Hippocampal formation (tissue), 2 donors: Measurements from ENCODE around the gene FXN.
"Not testable (repeated sequence)": the region's sequence is repeated elsewhere in the genome, so short reads cannot be mapped to it uniquely, and the experiment has no call there.

ENCODE experiments used
- DNase-seq, 2 donors: peaks; one replicate each; lab custom pipeline; 2025; lab: John Stamatoyannopoulos, UW

Gene FXN

DNA sequence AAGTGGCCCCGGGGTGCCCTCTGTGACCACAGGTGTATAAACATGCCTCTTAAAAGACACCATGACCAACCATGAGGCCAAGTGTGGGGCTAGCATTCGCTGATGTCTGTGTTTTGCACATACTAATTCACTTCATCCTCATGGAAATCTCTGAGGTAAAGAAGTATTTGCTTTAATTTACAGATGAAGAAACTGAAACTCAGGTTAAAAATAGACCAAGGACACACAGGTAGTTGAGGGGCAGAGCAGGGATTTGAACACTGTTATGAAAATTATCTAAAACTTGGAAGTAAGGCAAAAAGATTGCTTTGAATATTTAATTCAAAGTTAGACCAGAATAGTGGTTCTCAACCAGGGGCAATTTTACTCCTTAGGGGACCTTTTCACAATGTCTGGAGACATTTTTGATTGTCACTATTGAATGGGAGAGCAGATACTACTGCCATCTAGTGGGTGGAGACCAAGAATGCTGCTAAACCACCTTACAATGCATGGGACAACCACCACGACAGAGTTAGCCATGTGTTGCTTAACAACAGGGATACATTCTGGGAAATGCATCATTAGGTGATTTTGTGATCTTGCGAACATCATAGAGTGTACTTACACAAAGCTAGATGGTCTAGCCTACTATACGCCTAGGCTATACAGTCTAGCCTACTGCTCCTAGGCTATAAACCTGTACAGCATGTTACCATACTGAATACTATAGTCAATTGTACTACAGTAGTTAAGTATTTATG is 8.0 kb upstream of the FXN start:
- peak in 1 of 2 donors; percentile 60 for DNase-seq

DNA sequence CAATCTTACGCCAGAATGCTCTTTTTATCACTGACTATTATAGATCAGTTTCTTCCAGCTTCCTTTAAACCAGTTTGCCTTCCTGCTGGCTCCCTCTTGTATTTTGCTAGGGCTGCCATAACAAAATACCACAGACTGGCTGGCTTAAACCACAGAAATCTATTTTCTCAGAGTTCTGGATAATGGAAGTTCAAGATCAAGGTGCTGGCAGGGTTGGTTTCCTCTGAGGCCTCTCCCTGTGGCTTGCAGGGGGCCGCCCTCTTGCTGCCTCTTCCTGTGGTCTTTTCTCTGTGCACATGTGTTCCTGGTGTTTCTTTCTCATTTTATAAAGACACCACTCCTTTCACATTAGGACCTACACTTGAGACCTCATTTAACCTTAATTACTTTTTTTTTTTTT is 6.8 kb upstream of the FXN start:
- DNase-seq = no peak

DNA sequence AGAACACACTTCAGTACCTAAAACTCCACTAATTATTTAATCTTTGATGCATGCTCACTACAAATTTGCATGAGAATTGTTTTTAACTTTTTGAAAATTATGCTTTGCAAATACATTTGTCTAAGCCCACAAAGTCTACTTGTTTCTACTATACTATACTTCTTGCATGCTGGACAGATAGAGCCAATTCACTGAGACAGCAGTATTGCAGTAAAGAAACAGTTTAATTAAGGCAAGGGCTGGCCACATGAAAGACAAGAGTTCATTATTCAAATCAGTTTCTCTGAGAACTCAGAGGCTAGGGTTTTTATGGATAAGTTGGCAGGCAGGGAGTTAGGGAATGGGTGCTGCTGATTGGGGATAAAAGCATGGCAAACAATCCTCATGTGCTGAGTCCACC is 6.0 kb upstream of the FXN start:
- no peak for DNase-seq

DNA sequence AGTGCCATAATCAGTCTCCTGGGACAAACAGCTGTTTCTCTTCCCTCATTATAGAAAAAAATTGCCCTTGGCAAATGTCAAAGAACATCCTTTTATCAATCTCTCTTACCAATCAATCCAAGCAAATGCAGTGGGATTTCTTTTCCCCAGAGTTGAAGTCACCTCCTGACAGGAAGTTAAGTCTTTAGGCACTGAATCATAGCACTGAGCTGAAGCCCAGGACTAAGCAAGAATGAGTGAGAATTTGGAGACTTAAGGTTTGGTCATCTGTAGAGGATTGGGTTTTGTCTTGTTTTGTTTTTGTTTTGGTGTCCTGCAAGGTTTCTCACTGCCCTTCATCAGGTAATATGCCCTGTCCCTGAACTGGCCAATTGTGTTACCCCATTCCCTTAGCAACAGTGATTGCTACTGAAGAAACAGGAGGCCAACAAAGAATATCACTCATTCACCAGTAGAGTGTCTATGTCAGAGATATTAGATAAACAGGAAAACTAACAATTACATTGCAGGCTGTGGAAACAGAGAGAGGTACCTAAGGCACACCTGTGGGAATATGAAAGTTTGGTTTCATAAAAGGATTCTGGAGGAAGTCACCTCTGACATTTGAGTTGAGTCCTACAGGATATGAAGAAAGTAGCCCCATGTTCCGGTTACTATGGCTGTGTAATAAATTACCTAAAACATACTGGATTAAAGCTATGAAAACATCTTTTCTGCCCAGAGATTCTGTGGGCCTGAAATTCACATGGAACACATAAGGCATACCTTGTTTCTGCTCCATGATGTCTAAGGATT is 4.5 kb upstream of the FXN start:
- DNase-seq = no peak

DNA sequence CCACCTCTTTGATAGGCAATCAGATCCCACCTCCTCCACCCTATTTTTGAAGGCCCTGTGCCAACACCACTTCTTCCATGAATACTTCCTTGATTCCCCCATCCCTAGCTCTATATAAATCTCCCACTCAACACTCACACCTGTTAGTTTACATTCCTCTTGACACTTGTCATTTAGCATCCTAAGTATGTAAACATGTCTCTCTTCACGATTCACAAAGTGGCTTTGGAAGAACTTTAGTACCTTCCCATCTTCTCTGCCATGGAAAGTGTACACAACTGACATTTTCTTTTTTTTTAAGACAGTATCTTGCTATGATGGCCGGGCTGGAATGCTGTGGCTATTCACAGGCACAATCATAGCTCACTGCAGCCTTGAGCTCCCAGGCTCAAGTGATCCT is 1.5 kb upstream of the FXN start:
- no peak for DNase-seq

DNA sequence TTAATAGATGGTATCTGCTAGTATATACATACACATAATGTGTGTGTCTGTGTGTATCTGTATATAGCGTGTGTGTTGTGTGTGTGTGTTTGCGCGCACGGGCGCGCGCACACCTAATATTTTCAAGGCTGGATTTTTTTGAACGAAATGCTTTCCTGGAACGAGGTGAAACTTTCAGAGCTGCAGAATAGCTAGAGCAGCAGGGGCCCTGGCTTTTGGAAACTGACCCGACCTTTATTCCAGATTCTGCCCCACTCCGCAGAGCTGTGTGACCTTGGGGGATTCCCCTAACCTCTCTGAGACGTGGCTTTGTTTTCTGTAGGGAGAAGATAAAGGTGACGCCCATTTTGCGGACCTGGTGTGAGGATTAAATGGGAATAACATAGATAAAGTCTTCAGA is 757 bp downstream of the FXN start:
- no peak for DNase-seq

DNA sequence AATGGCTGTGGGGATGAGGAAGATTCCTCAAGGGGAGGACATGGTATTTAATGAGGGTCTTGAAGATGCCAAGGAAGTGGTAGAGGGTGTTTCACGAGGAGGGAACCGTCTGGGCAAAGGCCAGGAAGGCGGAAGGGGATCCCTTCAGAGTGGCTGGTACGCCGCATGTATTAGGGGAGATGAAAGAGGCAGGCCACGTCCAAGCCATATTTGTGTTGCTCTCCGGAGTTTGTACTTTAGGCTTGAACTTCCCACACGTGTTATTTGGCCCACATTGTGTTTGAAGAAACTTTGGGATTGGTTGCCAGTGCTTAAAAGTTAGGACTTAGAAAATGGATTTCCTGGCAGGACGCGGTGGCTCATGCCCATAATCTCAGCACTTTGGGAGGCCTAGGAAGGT is 1.2 kb downstream of the FXN start:
- DNase-seq = no peak

DNA sequence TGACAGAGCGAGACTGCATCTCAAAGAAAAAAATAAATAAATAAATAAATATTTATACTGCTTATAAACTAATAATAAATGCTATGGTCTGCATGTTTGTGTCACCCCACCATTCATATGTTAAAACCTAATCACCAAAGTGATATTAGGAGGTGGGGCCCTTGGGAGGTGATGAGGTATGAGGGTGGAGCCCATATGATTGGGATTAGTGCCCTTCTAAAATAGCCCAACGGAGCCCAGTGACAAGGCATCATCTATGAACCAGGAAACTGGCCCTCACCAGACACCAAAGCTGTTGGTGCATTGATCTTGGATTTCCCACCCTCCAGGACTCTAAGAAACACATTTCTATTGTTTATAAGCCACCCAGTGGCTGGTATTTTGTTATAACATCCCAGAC is 5.1 kb downstream of the FXN start:
- DNase-seq = no peak

DNA sequence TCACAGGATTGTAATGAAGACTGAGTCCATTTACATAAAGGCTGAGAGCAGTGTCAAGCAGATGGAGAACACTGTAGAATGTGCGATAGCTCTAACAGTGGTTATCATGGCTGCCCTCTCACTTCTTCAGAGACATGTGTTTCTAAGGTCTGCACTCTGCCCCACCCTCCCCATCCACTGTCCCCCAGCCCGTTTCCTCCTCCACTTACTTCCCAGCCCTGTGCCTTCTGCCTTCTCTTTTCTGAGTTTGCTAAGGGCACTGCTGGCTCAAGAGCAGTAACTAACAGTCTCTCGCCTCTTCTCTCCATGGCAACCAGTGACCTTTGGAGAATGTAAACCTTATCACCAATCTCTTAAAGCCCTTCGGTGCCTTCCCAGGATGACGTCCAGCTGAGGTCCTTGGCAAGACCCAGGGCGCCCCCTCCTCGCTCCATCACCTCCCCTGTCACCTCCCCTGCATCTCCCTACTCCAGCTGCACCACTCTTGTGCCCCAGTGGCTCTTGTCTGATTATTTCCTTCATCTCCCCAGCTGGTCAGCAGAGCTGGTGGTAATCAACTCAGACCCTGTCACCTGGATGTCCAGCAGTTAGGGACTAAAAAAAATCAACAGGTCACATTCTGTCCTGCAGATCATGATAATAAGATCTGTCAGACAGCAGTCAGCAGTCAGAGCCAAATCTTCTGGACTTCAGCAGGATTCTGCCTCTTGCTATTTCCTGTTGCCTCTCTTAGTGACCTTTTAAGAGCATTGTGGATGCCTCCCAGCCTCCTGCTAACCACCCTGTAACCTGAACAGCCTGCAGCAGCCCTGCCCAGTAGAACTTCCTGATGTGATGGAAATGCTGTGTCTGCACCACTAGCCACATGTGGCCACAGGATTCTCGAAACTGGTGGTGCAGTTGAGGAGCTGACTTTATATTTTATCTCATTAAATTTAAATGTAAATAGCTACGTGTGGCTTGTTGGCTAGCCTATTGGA is 9.0 kb downstream of the FXN start:
- no peak for DNase-seq

DNA sequence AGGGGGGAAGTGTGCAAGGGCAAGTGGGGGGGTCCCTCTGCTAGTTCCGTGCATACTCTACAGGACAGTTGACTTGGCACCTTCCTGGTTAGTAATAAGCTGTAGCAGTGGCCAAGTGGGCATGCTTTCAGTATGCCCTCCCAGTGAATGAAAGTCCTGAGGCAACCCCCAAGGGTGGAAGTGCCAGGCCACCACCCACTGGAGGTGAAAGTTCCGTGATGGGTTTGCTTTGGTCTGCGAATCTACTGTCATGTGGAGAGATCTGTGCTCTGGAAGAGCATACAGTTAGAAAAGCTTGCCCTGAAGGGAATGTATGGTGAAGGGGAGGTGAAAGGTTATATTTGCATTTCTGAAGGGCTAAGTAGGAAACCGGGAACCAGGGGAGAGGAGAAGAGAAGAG is 10.3 kb downstream of the FXN start:
- DNase-seq = no peak

DNA sequence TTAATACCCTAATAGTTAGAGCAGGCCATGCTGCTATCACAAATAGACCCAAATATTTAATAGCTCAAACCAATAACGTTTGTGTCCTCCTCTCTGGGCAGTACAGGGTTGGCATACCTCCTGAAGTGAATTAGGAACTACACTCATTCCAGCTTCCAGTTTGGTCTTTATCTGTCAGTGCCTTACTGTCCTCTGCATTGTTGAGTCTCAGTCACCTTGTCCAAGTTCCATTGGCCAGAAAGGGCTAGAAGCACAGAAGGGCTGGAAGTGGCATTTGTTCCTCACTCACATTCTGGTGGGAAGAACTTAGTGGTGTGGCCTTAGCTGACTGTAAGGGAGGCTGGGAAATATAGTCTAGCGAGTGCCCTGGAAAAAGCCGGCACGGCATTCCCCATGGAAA is 11.2 kb downstream of the FXN start:
- no peak for DNase-seq

DNA sequence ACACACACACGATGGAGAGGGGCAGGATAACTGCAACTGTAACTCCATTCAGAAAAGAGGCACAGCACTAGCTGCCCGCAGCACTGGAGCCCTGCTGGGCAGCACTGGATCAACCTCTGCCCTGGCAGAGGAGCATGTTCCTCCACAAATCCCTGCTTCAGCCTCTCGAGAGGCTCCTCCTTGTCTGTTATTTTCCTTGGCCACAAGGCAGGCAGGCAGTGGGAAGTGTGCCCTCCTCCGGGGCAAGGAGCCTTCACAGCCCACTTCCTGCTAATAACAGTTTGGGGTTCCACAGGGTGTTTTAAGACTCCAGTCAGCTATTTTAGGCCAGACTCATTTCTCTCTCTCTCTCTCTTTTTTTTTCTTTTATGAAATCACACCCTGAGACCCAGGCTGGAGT is 11.8 kb downstream of the FXN start:
- DNase-seq = no peak

DNA sequence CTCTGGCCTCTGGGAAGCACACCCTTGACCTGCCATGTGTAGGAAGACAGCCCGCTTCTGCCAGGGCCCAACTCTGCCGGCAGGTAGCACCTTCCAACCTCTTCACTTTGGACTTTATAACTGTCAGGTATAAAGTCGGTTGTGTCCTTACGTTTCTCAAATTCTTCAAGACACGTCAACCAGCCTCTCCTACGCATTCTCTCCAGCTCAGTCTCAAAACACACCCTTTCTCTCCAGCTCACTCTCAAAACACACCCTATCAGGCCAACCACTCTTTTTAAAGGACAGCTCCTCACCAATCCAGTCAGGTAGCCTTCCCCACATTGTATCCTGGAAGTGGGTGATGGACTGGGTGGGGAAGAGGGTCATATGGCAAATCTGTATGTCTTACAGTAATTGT is 13.5 kb downstream of the FXN start:
- DNase-seq = no peak

DNA sequence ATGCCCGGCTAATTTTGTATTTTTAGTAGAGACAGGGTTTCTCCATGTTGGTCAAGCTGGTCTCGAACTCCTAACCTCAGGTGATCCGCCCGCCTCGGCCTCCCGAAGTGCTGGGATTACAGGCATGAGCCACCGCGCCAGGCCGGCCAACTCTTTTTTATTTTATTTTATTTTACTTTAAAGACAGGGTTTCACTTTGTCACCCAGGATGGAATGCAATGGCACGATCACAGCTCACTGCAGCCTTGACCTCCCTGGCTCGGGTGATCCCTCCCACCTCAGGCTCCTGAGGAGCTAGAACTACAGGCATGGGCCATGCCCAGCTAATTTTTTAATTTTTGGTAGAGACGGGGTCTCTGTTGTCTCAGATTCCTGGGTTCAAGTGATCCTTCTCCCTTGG is 15.4 kb downstream of the FXN start:
- DNase-seq = not testable (repeated sequence)

DNA sequence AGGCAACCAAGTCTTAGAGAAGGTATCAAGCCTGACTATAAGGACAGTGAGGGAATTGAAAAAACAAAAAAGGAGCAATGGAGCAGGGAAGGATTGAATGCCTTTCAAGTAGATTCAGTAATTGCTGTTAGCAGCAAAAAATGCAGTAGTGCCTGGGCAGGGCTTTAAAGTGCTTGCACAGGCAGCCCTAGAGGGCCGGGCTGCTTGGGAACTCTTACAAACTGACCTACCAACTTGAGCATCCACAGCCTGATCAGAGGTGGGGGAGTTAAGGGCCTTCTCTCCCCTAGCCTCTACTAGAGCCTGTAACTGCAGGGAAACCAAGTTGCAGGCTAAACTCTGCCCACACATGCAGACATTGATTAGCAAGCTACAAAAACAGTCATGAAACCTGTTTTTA is 19.4 kb downstream of the FXN start:
- no peak for DNase-seq

DNA sequence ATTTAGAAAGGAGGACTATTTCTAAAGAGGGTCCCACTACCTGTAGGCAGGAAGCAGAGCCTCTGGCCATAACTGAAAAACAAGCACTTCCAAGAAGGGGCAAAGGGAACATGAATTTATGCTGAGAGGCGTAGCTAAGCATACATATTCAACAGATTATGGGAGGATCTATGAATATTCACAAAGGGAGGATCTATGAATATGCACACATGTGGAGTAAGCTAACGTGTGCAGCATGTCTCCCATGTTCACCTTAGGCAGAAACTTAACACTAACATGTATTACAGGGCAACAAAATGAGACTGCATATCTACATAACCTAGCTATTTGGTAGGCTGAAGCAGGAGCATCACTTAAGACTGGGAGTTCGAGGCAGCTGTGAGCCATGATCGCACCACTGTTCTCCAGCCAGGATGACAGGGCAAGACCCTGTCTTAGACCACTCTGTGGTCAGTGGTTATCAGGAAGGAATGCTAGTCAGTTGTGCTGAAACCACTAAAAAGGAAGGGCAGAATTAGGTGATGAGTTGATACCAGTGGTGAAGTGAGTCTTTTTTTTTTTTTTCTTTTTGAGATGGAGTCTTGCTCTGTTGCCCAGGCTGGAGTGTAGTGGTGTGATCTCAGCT is 20.8 kb downstream of the FXN start:
- DNase-seq = no peak

DNA sequence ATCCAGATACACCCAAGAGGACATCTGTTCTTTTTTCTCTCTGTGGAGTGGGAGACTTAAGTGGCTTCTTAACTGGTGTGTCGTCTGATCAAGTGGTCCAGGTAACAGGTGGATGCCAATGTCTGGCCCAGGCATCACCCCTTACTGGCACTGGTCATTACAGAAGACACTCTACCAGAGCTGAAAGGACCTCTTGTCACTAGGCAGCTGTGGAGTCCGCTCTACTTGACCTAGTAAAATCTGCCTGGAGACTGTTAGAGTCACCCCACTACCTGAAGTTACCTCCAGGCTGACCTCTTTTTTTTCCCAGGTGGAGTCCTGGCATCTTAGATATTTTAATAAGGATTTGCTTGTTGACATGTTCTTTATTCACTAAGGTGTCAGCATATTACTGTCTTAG is 22.5 kb downstream of the FXN start:
- no peak for DNase-seq

DNA sequence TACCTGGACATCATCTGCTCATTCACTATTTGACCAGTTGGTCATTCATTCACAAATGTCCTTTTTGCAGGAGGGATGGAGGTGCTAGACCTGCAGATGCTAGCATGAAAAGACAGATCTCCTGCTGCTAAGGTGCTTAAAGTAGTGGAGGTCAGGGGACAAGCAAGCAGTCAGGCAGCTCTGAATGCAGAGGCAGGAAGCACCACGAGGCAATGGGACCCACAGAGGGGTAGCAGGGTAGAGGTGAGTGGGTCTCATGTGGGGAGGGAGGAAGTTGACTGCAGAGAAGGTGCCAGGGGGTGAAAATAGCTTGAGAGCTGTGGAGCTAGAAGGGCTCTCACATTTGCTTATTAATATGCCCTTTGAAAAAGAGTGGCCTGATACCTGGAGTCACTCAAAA is 25.2 kb downstream of the FXN start:
- no peak for DNase-seq

DNA sequence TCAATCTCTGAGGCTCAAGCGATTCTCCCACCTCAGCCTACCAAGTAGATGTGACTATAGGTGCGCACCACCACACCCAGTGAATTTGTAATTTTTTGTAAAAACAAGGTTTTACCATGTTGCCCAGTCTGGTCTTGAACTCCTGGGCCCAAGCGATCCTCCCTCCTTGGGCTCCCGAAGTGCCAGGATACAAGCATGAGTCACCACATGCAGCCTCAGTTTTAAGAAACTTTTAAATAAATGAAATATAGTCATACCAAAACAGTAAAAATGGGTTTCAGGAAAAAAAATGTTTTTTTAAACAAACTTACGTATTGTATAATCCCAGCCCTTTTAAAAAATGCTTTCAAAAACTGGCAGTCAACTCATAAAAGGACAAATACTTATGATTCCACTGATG is 26.6 kb downstream of the FXN start:
- no peak for DNase-seq

DNA sequence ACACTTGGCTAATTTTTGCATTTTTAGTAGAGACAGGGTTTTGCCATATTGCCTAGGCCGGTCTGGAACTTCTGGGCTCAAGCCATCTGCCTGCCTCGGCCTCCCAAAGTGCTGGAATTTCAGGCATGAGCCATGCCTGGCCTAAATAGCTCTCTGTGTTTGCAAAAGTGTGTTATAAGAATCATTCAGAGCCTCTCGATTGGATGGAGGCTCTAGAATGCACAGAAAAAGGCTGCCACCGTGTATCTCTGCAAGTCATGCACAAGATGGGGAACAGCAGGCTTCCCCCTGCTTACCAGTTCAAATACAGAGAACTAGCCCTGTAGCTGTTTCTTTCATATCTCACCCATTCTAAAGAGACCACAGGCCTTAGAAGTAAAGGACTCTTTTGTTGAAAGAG is 28.3 kb downstream of the FXN start:
- DNase-seq = no peak

DNA sequence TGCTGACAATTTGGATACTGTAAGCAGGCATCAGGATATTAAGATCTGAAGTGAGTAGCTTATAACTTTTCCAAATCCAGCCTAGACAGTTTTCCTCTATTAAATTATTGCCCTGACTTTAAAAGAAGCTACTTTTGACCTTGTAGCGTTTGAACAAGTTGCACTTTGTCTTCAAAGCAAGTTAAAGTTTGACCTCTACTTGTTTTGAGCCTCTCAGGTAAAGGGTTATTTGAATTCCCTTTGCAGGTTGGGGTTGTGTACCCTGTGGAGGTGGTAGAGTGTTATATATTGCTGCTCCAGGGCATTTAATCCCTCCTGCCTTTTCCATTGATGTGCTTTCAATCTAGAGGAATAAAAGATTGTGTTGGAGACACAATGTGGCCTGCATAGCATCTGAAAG is 30.1 kb downstream of the FXN start:
- DNase-seq = no peak

DNA sequence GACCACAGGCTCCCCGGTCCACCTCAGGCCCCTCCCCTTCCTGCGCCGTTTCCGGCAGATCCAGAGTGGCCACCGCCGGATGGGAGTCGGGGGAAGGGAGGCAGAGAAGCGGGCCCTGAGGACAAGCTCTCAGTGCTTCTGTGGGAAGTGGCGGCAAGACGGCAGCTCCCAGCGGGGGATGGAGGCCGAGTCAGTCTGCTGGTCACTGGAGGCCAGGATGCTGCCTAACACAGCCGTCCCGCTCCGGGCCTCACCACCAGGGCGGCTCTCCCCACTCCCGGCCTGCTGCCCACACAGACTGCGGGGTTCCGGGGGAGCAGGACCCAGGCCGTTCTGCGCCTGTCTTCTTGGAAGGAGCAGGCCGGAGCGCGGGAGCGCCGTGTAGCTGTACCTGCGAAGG is 31.4 kb downstream of the FXN start:
- no peak for DNase-seq
